Colonic mucosa (tissue), 4 donors: ENCODE data around the gene LCN2. TPM values are rescaled to one million over a fixed set of nuclear protein-coding genes. Genes with fewer than 3 reads are reported as not detected.

Experiments
- DNase-seq: peaks from one replicate; pipeline ENCODE4 v3.0.0-alpha.2; 2020
- H3K27ac ChIP-seq: fragments of 200-600 bp; one replicate; pipeline ENCODE4 v1.8.0; 2021
- H3K27me3 ChIP-seq: fragments of 200-600 bp; one replicate; pipeline ENCODE4 v1.8.0; 2021
- H3K36me3 ChIP-seq: fragments of 200-600 bp; one replicate; pipeline ENCODE4 v1.8.0; 2021
- H3K4me1 ChIP-seq: fragments of 200-600 bp; one replicate; pipeline ENCODE4 v1.8.0; 2021; ENCODE audit warnings: mild to moderate bottlenecking
- H3K4me3 ChIP-seq: fragments of 200-600 bp; one replicate; pipeline ENCODE4 v1.8.0; 2021
- H3K9ac ChIP-seq, 2 donors: one replicate each; pipeline ENCODE4 v1.7.0; 2013; ENCODE audit warnings: control low read depth in 2 of 2, low read depth in 2 of 2, low read length in 2 of 2
- H3K9me3 ChIP-seq: fragments of 200-600 bp; one replicate; pipeline ENCODE4 v1.8.0; 2021
- intact Hi-C: fragments of 100-400 bp; cut with DNase I; formaldehyde crosslinking; loops from one replicate; pipeline ENCODE4 v1.14.1; 2022
- total RNA-seq, 2 donors: library from RNA; stranded (reverse); fragmentation: NEBNext Ultra II Directional in 1 of 2; extraction: Animal tissue kit (Norgen Biotek cat#: 25700) in 1 of 2; gene quantifications; one replicate each; pipeline ENCODE4 v1.2.1, GENCODE V29; 2021
- TF ChIP-seq, protein P1 (sequence below): fragments of 200-600 bp; IDR thresholded peaks from one replicate; pipeline ENCODE4 v1.8.0; 2022; ENCODE audit warnings: antibody characterized with exemption, mild to moderate bottlenecking
- donor health status: healthy.
- donor health status: DM: no; HTN: no; CAD: no.
- donor health status: DM: no; HTN: no; CAD: no.

The LCN2 gene
- total RNA-seq, 2 donors from 2014 or later = 162 to 374 TPM

DNA sequence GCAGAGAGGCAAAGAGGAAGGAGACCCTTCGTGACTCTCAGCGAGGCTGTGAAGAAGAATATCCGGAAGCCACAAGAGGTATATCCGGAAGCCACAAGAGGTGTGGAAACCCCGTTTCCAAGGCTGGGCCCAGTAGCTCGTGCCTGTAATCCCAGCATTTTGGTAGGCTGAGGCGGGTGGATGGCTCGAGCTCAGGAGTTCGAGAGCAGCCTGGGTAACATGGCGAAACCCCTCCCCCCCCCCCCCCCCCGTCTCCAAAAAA lies 10.2 kb downstream of the LCN2 start:
- H3K9ac ChIP-seq = peak overlapping the region; percentile 59 to 63
- H3K9me3 ChIP-seq = no peaks in the 10 kb centered on the region
- no peaks in the 10 kb centered on the region for H3K27me3 ChIP-seq
- peak overlapping the region; percentile 74 for H3K27ac ChIP-seq
- intact Hi-C loops = no loop called here
- no peaks in the 10 kb centered on the region for H3K4me1 ChIP-seq
- H3K4me3 ChIP-seq = peak overlapping the region; percentile 82
- TF ChIP-seq, protein P1, sequence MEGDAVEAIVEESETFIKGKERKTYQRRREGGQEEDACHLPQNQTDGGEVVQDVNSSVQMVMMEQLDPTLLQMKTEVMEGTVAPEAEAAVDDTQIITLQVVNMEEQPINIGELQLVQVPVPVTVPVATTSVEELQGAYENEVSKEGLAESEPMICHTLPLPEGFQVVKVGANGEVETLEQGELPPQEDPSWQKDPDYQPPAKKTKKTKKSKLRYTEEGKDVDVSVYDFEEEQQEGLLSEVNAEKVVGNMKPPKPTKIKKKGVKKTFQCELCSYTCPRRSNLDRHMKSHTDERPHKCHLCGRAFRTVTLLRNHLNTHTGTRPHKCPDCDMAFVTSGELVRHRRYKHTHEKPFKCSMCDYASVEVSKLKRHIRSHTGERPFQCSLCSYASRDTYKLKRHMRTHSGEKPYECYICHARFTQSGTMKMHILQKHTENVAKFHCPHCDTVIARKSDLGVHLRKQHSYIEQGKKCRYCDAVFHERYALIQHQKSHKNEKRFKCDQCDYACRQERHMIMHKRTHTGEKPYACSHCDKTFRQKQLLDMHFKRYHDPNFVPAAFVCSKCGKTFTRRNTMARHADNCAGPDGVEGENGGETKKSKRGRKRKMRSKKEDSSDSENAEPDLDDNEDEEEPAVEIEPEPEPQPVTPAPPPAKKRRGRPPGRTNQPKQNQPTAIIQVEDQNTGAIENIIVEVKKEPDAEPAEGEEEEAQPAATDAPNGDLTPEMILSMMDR = no peak
- DNase-seq = peak; percentile 48
- no peaks in the 10 kb centered on the region for H3K36me3 ChIP-seq

DNA sequence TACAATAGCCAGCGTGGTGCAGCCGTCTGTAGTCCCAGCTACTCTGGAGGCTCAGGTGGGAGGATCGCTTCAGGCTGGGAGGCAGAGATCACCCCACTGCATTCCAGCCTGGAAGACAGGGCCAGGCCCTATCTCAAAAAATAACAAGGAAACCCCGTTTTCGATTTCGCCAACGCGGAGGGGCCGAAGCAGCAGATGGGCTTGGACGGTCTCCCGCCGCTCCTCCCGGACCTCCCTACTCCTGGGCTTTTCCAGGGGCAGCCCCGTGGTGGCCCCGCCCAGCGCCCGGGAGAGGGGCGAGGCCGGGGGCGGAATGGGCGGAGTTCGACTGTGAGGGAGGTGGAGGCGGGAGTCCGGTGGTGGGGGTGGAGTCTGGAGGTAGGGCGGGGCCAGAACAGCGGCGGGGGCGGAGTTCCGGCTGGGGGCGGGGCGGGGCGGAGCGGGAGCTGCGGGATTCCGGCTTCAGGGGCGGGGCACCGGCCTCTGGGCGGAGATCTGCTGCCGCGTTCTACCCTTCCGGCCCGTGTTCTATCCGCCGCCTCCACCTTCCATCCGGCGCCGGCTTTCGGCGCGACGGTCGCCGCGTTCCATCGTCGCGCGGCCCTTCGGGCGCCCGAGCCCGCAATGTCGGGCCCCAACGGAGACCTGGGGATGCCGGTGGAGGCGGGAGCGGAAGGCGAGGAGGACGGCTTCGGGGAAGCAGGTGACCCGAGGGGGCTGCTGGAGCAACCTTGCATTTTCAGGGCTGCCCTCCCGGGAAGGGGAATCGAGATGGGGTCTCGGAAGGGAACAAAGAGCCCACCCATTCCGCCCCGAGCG lies 10.7 kb downstream of the LCN2 start, which contains the start of gene BBLN:
Gene BBLN (plus strand): TSS at position 482 of the 819 bp plus-strand sequence. CDS start 143 bp downstream, at position 625.
- TF ChIP-seq, protein P1 = no peak
- H3K27me3 ChIP-seq = no peaks in the 10 kb centered on the region
- H3K4me3 ChIP-seq = peak within 1 kb of the TSS; percentile 82
- peak; percentile 98 for DNase-seq
- peak within 1 kb of the TSS; percentile 74 for H3K27ac ChIP-seq
- no peaks in the 10 kb centered on the region for H3K4me1 ChIP-seq
- H3K9me3 ChIP-seq = no peaks in the 10 kb centered on the region
- H3K9ac ChIP-seq = peak within 1 kb of the TSS; percentile 67 to 73
- no peaks in the 10 kb centered on the region for H3K36me3 ChIP-seq
- intact Hi-C loops = no loop called here

DNA sequence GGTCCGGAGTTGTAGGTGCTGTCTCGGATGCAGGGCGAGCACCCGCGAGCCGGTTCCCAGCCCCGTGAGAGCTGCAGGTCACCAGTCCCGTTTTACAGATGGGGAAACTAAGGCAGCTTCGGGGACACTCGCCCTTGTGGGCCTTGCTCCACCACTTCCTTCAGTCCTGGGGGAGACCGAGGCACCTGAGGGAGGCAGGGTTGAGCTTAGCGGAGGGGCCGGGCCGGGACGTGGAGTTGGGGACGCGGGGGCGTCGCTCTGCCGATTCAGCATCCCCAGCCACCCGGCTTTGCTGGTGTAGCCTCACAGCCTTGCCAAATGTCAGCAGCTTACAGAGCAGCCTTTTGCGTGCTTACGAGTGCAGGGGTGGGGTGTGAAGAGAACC lies 11.3 kb downstream of the LCN2 start:
- no peaks in the 10 kb centered on the region for H3K4me1 ChIP-seq
- TF ChIP-seq, protein P1 = no peak
- peak overlapping the region; percentile 82 for H3K4me3 ChIP-seq
- H3K36me3 ChIP-seq = no peaks in the 10 kb centered on the region
- no peaks in the 10 kb centered on the region for H3K27me3 ChIP-seq
- H3K9ac ChIP-seq = peak overlapping the region; percentile 67 to 73
- DNase-seq = no peak
- no peaks in the 10 kb centered on the region for H3K9me3 ChIP-seq
- intact Hi-C loops = no loop called here
- H3K27ac ChIP-seq = no peak overlapping the region

DNA sequence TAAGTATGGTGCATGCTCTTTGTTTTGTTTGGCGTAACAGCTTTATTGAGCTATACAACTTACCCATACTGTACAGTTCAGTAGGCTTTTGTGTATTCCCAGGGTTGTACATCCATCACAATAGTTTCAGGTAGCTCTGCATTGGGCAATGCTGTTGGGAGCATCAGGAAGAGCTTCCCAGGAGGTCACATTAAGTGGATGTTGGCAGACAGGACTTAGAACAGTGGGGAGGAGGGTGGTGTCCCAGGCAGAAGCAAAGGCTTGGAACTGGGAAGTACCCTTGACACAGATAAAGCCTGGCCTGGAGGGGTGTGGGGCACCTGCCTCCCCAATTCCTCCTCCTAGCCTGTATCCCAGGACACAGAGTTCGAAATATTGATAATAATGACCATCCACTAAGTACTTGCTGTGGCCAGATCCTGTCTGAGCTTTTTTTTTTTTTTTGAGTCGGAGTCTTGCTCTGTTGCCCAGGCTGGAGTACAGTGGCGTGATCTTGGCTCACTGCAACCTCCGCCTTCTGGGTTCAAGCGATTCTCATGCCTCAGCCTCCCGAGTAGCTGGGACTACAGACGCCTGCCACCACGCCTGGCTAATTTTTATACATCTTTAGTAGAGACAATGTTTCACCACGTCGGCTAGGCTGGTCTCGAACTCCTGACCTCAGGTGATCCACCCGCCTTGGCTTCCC lies 12.1 kb downstream of the LCN2 start:
- H3K4me1 ChIP-seq = no peaks in the 10 kb centered on the region
- no peak overlapping the region for H3K4me3 ChIP-seq
- no peaks in the 10 kb centered on the region for H3K27me3 ChIP-seq
- no peaks in the 10 kb centered on the region for H3K9me3 ChIP-seq
- H3K27ac ChIP-seq = no peak overlapping the region
- no peak for DNase-seq
- intact Hi-C loops = no loop called here
- no peaks in the 10 kb centered on the region for H3K36me3 ChIP-seq
- TF ChIP-seq, protein P1 = no peak
- peak overlapping the region in 1 of 2 donors; percentile 73 for H3K9ac ChIP-seq

DNA sequence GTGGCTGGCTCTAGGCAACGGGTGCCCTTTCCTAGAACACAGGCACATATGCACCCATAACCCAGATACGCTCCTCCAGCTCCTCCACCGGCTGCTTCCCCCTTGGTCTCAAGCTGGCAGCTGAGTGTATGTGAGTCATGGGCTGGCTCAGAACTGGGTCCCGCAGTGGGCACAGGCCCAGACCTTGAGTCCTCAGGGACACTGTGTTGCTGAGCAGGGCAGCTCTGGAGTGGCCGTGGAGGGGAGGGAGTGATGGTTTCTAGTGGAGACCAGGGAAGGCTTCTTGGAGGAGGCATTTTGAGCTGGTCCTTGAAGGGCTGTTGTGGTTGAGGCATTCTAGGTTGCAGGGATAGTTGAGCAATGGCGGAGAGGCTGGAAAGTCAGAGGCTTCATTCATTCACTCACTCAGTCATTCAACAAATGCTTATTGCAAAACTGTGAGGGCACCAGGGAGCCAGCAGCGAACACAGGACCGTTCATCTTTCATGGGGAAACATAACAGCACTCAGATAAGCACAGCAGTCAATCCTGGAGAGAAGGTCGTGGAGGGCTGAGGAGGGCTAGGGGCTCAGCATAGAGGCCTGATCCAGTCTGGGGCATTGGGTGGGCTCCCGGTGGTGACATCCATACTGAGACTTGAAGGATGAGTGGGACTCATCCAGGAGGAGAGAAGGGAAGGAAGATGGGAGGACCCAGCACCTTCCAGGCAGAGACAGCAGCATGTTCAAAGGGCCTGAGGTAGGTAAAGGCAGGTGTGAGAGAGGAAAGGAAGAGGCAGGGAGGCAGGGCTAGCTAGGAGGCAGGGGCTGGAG lies 13.2 kb downstream of the LCN2 start:
- H3K4me3 ChIP-seq = no peak overlapping the region
- TF ChIP-seq, protein P1 = no peak
- H3K27me3 ChIP-seq = no peaks in the 10 kb centered on the region
- no peak for DNase-seq
- H3K27ac ChIP-seq = no peak overlapping the region
- no peaks in the 10 kb centered on the region for H3K4me1 ChIP-seq
- no peak overlapping the region for H3K9ac ChIP-seq
- peaks cover 4% of the 10 kb centered on the region for H3K36me3 ChIP-seq
- intact Hi-C loops = no loop called here
- no peaks in the 10 kb centered on the region for H3K9me3 ChIP-seq
